T follicular helper cell (primary cell): ENCODE data around the gene NSMCE3.

Experiments used
- DNase-seq: peaks from one replicate; pipeline ENCODE4 v3.0.0-alpha.2; 2020; ENCODE audit warnings: low read depth
- total RNA-seq, 2 experiments: gene quantifications; one replicate each; lab custom pipeline; 2026; lab: John Stamatoyannopoulos, UW

The NSMCE3 gene
- total RNA-seq = 50.6 to 68.7 reads per million in 2 experiments

DNA sequence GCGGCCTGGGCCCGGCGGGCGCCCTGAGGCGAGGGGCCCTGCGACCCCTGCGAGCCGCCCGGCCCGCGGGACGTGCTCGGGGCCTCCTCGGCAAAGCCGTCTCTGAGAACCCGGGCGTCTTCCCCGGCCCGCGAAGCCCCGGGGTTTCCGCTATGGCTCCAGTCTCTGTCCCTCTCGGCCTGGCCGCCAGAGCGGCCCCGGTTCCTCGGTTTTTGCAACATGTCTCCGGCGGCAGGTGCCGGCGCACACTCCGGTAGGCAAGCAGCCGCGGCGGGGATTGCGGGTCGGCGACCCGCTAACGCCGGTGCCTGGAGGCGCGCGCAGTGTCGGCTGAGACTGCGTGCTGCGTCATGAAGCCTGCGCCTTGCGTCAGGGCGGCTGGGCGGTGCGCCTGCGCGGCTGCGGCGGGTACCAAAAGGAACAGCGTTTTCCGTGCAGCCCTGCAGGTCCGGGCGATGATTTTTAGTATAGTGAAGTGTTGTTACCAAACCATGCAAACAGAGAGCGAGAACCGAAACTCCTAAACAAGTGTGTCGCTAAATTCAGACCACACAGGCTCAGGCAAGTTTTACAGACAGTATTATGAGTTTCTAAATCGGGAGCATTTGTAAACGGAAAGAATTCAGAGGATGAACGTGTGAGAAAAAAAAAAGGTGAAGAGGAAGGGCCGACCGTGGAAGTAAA lies at the start of gene NSMCE3:
Gene NSMCE3 (minus strand): TSS at position 338 of the 684 bp plus-strand sequence. CDS start 117 bp downstream, at position 221.
- peak; percentile 87 for DNase-seq

GRCh38 chr15:29316422-29316821 lies 46.8 kb upstream of the NSMCE3 start:
- DNase-seq = no peak

DNA sequence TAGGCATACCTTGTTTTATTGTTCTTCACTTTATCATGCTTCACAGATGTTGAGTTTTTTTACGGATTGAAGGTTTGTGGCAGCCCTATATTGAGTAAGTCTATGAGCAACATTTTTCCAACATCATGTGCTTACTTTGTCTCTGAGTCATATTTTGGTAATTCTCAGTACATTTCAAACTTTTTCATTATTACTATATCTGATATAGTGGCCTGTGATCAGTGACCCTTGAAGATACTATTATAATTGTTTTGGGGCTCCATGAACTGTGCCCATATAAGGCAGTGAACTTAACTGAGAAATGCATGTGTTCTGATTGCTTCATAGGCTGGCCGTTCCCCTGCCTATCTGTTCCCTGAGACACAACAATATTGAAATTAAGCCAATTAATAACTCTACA lies 42.8 kb upstream of the NSMCE3 start:
- DNase-seq = no peak

DNA sequence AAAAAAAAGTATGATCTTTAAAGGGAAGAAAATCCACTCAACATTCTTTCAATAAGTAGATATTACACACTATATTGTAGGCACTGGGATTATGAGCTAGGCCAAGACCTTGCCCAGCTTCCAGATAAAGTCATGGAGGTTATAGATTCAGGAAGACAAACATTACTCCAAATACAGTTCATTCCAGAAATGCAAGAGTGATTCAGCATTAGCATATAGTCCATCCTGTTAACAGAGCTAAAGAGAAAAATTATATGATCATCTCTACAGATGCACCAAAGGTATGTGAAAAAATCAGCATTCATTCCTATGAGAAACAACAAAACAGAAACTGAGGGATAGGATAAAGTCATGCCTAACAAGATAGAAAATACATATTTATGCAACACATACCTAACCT lies 42.1 kb upstream of the NSMCE3 start:
- DNase-seq = no peak

DNA sequence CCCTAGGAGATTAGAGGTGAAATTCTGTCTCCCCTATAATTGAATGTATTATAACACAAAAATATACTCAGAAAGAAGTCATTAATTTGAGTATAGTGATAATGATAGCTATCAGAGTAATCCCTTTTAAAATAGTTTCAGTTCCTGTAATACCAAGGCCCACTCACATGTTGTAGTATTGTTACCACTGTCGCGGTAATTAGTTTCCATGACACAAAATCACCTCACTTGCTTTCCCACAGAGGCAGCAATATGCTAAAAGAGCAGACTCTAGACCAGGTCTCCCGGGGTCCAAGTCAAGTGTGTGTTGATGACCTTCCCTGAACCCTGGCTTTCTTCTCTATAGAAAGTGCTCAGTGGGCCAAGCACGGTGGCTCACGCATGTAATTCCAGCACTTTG lies 39.5 kb upstream of the NSMCE3 start:
- DNase-seq = no peak

GRCh38 chr15:29308299-29308698 lies 38.7 kb upstream of the NSMCE3 start:
- no peak for DNase-seq

GRCh38 chr15:29305556-29305955 lies 35.9 kb upstream of the NSMCE3 start:
- DNase-seq = no peak

DNA sequence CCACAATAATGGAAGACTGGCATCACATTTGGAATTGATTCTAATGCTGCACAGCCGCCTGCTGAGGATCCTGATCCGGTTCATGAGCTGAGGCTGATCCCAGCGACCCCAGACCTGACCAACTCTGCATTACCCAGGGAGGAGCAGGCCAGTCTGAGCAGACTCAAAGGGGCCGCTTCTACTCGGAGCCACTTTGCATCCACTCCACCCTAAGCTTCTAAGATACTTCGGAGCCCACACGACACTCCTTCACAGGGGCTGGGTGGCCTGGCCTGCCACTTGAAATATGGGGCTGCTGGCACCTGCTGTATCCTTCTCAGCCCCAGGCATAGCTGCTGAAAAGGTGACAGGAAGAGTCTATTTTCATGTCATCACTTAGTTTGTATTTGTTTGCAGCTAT lies 33.2 kb upstream of the NSMCE3 start:
- DNase-seq = no peak

DNA sequence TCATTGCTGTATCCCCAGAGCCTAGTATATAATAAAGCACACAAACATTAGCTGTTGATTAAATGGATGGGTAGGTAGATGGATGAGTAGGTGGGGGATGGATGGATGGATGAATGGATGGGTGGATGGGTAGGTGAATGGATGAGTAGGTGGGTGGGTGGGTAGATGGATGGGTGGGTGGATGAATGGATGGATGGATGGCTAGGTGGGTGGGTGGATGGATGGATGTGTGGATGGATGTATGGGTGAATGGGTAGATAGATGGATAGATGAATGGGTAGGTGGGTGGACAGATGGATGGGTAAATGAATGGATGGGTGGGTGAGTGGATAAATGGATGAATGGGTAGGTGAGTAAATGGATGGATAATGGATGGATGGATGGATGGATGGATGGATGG lies 30.2 kb upstream of the NSMCE3 start:
- no peak for DNase-seq

GRCh38 chr15:29299331-29299730 lies 29.7 kb upstream of the NSMCE3 start:
- no peak for DNase-seq

GRCh38 chr15:29294732-29295325 lies 25.2 kb upstream of the NSMCE3 start:
- no peak for DNase-seq

- no peak for DNase-seq
Observed at GRCh38 chr15:29291067-29291845, 21.6 kb upstream of the NSMCE3 start.

GRCh38 chr15:29289173-29289572 lies 19.6 kb upstream of the NSMCE3 start:
- no peak for DNase-seq

DNA sequence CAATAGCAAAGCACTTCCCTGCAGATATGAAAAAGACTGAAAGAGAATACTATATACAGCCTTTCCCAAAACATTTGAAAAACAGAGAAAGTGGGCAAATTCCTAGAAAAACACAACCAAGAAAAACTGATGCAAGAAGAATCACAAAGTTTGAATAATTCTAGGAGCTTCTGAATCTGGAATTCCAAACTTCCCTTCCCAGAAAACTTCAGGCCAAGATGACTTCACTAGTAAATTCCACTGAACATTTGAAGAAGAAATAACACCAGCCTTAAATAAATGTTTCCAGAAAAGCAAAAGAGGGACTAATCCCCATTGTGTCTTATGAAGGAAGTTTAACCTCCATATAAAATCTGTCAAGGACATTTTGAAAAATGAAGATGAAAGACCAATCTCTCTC lies 15.8 kb upstream of the NSMCE3 start:
- no peak for DNase-seq

GRCh38 chr15:29283381-29283780 lies 13.8 kb upstream of the NSMCE3 start:
- no peak for DNase-seq

GRCh38 chr15:29280514-29280913 lies 10.9 kb upstream of the NSMCE3 start:
- no peak for DNase-seq

- DNase-seq = no peak
Observed at GRCh38 chr15:29278436-29279105, 8.9 kb upstream of the NSMCE3 start.

GRCh38 chr15:29276366-29276765 lies 6.7 kb upstream of the NSMCE3 start:
- no peak for DNase-seq

DNA sequence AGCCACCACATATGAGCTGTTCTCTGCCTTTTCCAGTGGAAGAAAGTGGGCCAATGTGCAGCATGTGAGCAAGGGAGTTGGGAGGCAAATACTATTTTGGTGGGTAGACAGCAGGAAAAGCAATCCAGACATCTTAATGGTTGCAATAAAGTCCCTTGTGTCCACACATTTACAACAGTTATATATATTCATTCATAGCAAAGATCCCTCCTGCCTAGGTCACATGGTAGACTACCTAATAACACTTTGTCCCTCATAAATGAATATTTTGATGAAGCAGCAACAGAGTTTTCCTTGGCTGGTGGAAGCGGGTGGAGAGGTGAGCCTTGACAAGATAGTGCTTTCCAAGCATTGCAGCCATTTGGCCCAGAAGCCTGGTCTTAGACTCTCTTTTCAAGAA lies 6.2 kb upstream of the NSMCE3 start:
- no peak for DNase-seq

DNA sequence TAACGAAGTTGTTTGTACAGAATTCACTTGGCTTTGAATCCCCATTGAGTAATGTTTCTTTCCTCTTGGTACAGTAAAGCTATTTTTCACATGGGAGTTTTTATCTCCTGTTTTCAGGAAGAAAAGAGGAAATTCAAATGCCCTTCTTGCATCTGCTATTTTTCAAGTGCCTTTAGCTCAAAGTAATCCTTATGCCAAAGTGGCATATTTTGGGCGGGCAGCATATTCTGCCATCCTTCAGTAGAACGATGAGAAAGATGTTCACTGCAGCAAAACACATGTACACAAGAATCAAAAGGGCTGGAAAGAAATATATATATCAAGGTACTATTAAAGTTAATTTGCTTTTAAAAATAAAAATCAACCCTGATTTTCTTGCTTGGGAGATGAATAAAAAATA lies 5.3 kb upstream of the NSMCE3 start:
- DNase-seq = no peak

DNA sequence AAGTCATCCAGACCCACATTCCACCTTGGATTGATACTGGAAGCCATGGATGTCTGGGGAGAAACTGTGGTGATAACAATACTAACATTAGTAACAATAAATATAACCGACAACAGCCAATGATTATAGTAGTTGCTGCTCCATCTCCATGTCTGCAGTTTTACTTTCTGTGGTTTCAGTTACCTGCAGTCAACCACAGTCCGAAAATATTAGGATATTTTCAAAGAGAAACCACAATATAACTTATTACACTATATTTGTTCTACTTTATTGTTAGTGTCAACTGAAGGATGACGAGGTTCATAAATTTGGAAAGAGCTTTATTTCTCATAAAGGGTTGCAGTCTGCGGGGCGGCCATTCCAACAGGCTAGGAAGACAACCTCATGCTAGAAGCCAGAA lies 2.6 kb upstream of the NSMCE3 start:
- DNase-seq = no peak

DNA sequence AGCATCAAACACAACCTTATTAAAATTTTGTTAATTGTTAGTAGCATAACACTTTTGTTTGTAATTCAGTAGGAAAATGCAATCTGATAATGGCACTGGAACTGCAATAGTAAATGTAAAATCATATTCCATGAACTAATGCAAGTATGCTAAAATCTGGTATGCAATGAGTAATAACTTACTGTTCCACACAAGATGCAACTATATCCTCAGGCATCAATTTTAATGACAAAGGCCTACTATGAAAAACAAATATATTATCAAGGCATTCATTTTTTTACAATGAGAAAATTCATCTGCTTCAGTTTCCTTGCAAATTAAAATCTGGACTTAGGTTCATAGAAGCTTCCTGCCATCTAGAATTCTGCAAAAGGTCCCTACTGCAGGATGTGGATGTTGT lies 1.4 kb upstream of the NSMCE3 start:
- DNase-seq = no peak
